GM13977 (cell line): ENCODE measurements around the gene FER1L5.

Source experiments
- DNase-seq: peaks from one replicate; pipeline ENCODE4 v3.0.0; 2012; ENCODE audit warnings: low spot score
- CTCF ChIP-seq: IDR thresholded peaks from 2 replicates; pipeline ENCODE4 v1.5.1; 2012; ENCODE audit warnings: mild to moderate bottlenecking, control low read depth; ENCODE audit not compliant: insufficient read depth; ENCODE audit errors: extremely low read depth, missing control alignments
- in situ Hi-C: fragments of 300-500 bp; cut with MboI; formaldehyde crosslinking; loops from one replicate; pipeline ENCODE4 v1.12.0; 2022; ENCODE audit warnings: low sequenced_read_pairs, low pct_unique_long_range_greater_than_20kb, mixed read lengths, inconsistent platforms; ENCODE audit not compliant: unreplicated experiment

The FER1L5 gene

GRCh38 chr2:96602330-96602823 is 40.2 kb upstream of the FER1L5 start:
- DNase-seq: no peak
- in situ Hi-C loops: no loop called here
- peak; percentile 21 for TF ChIP-seq CTCF

- in situ Hi-C loops: no loop called here
- TF ChIP-seq CTCF: no peak
- DNase-seq: no peak
Measured at GRCh38 chr2:96604104-96604503, 38.5 kb upstream of the FER1L5 start.

DNA sequence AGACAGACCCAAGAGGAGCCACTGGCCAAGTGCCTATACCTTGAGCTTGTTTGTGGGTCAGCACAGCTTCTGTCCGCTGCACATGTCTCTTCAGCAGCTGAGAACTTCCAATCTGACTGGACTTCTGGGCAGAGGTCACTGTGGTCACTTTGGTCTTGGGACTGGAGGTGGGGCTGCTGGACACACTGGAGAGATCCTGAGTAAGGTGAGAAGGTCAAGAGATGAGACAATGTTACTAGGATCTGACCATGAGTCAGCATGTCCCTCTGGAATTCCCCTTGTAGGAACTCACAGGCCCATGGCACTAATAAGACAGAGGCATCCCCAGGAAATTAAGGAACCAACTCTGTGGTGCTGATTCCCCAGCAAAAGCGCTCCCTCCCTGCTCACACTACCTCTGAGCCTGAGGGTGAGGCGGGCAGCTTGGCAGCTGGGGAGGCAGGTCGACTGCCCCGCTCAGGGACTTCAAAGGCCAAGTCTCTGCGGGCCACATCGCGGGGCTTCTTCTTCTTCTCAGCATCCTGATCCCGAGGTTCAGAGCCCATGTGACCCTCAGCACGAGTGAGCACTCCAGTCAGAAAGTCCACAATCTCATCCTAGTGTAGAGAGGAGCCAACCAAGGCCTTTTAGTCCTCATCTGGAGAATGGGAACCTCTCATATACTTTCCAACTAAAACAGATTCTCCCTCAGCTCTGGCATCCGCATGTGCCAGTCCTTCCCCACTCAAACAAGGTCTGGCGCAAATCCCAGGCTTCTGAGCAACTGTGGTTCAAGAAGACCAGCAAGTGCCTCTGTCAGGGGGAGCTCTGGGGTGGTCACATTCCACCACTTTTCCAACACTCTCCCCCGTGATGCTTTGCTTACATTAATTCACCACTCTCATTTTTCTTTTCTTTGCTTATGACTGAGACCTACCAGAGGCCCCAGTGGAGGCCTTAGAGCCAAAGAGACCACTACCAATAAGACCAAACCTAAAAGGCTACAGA is 33.8 kb upstream of the FER1L5 start:
- DNase-seq: no peak
- in situ Hi-C loops: no loop called here
- TF ChIP-seq CTCF: no peak

DNA sequence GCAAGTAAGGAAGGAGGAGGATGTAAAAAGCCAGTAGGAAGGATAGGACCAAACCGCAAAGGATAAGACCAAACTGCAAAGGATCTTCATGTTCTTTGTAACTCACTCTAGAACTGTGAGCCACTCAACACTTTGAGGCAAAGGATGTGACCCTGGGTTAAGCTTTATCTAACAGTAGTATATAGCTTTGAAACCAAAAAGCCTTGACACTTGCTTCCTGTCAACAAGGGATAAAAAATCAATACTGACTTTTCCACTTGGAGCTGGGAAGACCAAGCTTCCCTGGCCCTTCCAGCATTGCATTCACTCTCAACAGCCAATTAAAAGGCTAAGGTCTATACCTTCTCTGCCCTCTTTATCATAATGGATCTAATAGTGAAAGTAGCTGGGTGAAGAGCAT is 26.4 kb upstream of the FER1L5 start:
- in situ Hi-C loops: no loop called here
- no peak for TF ChIP-seq CTCF
- DNase-seq: no peak

DNA sequence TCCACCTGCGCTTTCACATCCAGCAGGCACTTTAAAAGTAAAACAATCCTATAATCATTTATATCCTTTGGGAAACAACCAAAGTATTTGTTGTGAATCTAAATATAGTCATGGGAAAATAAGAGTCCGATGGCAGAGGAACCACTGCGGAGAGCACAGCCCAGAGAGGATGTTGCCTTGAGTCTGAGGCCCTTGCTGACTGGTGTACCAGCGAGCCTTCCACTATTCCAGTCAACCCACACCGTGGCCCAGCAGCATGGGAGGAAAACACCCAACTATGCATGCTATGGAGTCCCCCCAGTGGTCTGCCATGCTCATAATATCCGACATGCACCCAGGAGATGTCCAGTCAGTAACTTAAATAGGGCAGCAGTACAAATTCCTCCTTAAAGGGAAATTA is 26.0 kb upstream of the FER1L5 start:
- TF ChIP-seq CTCF: no peak
- DNase-seq: no peak
- in situ Hi-C loops: no loop called here

DNA sequence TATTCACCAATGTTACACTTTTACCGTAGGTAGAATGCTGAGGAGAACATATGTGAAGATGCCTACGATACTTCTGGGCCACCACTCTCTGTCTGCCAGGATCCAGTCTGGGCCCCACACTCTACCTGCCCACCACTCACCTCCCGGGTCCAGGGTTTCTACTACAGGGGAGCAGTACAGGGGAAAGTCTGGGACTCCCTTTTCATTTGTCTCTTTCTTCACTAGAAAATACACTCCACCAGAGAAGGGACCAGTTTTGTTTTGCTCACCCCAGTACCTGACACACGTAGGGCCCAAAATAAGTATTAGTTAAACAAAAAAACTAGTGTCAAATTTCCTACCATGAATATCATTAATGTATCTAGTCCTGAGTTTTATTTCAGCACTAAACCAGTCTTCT is 25.6 kb upstream of the FER1L5 start:
- DNase-seq: no peak
- no peak for TF ChIP-seq CTCF
- in situ Hi-C loops: no loop called here
